PC-3 (cell line): ENCODE results near the gene RBMS2.

ENCODE experiments used
- EZH2 ChIP-seq: fragments of 300-600 bp; sonication (generic); IDR thresholded peaks from one replicate; pipeline ENCODE4 v1.6.1; 2017; ENCODE audit warnings: antibody characterized with exemption, mild to moderate bottlenecking, low read length; ENCODE audit not compliant: unreplicated experiment
- EZH2phosphoT487 ChIP-seq: fragments of 300-600 bp; sonication (generic); IDR thresholded peaks from 2 replicates; pipeline ENCODE4 v1.6.1; 2018; ENCODE audit warnings: mild to moderate bottlenecking, antibody characterized with exemption, low read length, borderline replicate concordance
- TF ChIP-seq, protein P1 (sequence below): fragments of 300-600 bp; sonication (generic); conservative IDR thresholded peaks from 2 replicates; pipeline ENCODE4 v1.5.1; 2017; ENCODE audit warnings: antibody characterized with exemption, low read depth, mild to moderate bottlenecking, low read length

DNA sequence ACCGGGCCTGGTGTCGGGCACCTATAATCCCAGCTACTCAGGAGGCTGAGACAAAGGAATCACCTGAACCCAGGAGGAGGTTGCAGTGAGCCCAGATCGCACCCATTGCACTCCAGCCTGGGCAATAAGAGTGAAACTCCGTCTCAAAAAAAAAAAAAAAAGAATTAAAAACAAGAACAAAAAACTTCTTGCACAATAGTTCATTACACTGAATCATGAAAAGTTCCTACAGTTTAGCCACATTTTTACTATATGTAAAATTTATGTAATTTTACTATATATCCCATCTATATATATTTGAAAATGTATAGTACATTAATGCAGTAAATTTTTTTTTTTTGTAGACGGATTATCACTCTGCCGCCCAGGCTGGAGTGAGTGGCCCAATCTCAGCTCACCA, 119.6 kb downstream of the RBMS2 start:
- TF ChIP-seq, protein P1, sequence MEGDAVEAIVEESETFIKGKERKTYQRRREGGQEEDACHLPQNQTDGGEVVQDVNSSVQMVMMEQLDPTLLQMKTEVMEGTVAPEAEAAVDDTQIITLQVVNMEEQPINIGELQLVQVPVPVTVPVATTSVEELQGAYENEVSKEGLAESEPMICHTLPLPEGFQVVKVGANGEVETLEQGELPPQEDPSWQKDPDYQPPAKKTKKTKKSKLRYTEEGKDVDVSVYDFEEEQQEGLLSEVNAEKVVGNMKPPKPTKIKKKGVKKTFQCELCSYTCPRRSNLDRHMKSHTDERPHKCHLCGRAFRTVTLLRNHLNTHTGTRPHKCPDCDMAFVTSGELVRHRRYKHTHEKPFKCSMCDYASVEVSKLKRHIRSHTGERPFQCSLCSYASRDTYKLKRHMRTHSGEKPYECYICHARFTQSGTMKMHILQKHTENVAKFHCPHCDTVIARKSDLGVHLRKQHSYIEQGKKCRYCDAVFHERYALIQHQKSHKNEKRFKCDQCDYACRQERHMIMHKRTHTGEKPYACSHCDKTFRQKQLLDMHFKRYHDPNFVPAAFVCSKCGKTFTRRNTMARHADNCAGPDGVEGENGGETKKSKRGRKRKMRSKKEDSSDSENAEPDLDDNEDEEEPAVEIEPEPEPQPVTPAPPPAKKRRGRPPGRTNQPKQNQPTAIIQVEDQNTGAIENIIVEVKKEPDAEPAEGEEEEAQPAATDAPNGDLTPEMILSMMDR = no peak
- TF ChIP-seq EZH2 (no peak), EZH2phosphoT487 (no peak)
